HepG2 (cell line): Measurements from ENCODE around the gene ZNF584. TPM values are rescaled to one million over a fixed set of nuclear protein-coding genes. Genes with fewer than 3 reads are reported as not detected.

Experiments used
- CCAR2 ChIP-seq: fragments of 200-400 bp; formaldehyde crosslinking; optimal IDR thresholded peaks from 2 replicates; pipeline ENCODE3; 2018; ENCODE audit warnings: low read depth, mild to moderate bottlenecking, low read length, moderate library complexity
- DMAP1 ChIP-seq: IDR thresholded peaks from 2 replicates; pipeline ENCODE4 v1.6.1; 2016
- MAF1 ChIP-seq: sonication (generic); formaldehyde crosslinking; IDR thresholded peaks from 2 replicates; pipeline ENCODE4 v1.5.0; 2020; ENCODE audit warnings: missing genetic modification reagents, borderline replicate concordance
- MAFF ChIP-seq: IDR thresholded peaks from 2 replicates; pipeline ENCODE4 v1.6.1; 2011; ENCODE audit warnings: low read depth, low read length, improper control_type of control experiment
- MAFG ChIP-seq: sonication (generic); formaldehyde crosslinking; IDR thresholded peaks from 2 replicates; pipeline ENCODE4 v1.5.1; 2020; ENCODE audit warnings: mild to moderate bottlenecking, missing genetic modification reagents
- TBX3 ChIP-seq: fragments of 450-650 bp; IDR thresholded peaks from 2 replicates; pipeline ENCODE4 v1.6.1; 2017; ENCODE audit warnings: antibody characterized with exemption, mild to moderate bottlenecking, inconsistent platforms, borderline replicate concordance
- ZNF232 ChIP-seq: sonication (generic); formaldehyde crosslinking; IDR thresholded peaks from 2 replicates; pipeline ENCODE4 v1.4.0; 2020; ENCODE audit warnings: missing genetic modification reagents, borderline replicate concordance
- ZNF44 ChIP-seq: sonication (generic); formaldehyde crosslinking; IDR thresholded peaks from 2 replicates; pipeline ENCODE4 v1.5.1; 2020; ENCODE audit warnings: mild to moderate bottlenecking, missing genetic modification reagents
- ZNF619 ChIP-seq: sonication (generic); formaldehyde crosslinking; IDR thresholded peaks from 2 replicates; pipeline ENCODE4 v1.4.0; 2020; ENCODE audit warnings: mild to moderate bottlenecking, missing genetic modification reagents
- polyA plus RNA-seq, 8 experiments: library from polyadenylated mRNA; depleted of rRNA in 3 of 8; stranded (reverse) in 7 of 8; unstranded in 1 of 8; fragments of >200 nt; fragmentation: Illumina TruSeq in 4 of 8; extraction: Trizol in 4 of 8; gene quantifications; 2 replicates each; pipeline versions ENCODE4 v1.2.1 to v1.2.3, GENCODE V29; 2011 to 2016; ENCODE audit warnings: low read depth in 4 of 8, missing spikeins in 1 of 8, mixed read lengths in 1 of 8; ENCODE audit not compliant: insufficient read depth in 1 of 8
- total RNA-seq, 5 experiments: library from RNA; depleted of rRNA; stranded (reverse); fragments of >200 nt; fragmentation: Illumina TruSeq; extraction: Trizol; gene quantifications; 2 replicates each; pipeline ENCODE4 v1.2.3, GENCODE V29; 2016; ENCODE audit warnings: low read depth in 1 of 5
- TF ChIP-seq, protein P1 (sequence below): sonication (generic); formaldehyde crosslinking; IDR thresholded peaks from 2 replicates; pipeline ENCODE4 v1.8.0; 2022; ENCODE audit warnings: missing genetic modification reagents, mild to moderate bottlenecking, moderate library complexity, borderline replicate concordance
- TF ChIP-seq, protein P2 (sequence below): sonication (generic); formaldehyde crosslinking; IDR thresholded peaks from 2 replicates; pipeline ENCODE4 v1.5.0; 2020; ENCODE audit warnings: mild to moderate bottlenecking, missing genetic modification reagents
- TF ChIP-seq, protein P3 (sequence below): sonication (generic); formaldehyde crosslinking; IDR thresholded peaks from 2 replicates; pipeline ENCODE4 v1.4.0; 2020; ENCODE audit warnings: mild to moderate bottlenecking, low read depth, missing genetic modification reagents
- TF ChIP-seq, protein P4 (sequence below): sonication (generic); formaldehyde crosslinking; IDR thresholded peaks from 2 replicates; pipeline ENCODE4 v1.4.0; 2020; ENCODE audit warnings: missing genetic modification reagents, mild to moderate bottlenecking, borderline replicate concordance
- TF ChIP-seq, protein P5 (sequence below), 2 experiments: sonication (generic) in 1 of 2; formaldehyde crosslinking in 1 of 2; IDR thresholded peaks; 2 replicates each; pipeline versions ENCODE4 v1.6.1 to v1.9.0; 2014 to 2022; ENCODE audit warnings: antibody characterized with exemption in 1 of 2, borderline replicate concordance in 1 of 2, inconsistent platforms in 1 of 2, low read depth in 1 of 2, missing genetic modification reagents in 1 of 2

ZNF584 gene
- total and polyA plus RNA-seq, 2 of the 13 experiments (the other 11 are each of a cell fraction or from before 2014, with no cell fraction given), result 2.4 to 7.0 TPM

DNA sequence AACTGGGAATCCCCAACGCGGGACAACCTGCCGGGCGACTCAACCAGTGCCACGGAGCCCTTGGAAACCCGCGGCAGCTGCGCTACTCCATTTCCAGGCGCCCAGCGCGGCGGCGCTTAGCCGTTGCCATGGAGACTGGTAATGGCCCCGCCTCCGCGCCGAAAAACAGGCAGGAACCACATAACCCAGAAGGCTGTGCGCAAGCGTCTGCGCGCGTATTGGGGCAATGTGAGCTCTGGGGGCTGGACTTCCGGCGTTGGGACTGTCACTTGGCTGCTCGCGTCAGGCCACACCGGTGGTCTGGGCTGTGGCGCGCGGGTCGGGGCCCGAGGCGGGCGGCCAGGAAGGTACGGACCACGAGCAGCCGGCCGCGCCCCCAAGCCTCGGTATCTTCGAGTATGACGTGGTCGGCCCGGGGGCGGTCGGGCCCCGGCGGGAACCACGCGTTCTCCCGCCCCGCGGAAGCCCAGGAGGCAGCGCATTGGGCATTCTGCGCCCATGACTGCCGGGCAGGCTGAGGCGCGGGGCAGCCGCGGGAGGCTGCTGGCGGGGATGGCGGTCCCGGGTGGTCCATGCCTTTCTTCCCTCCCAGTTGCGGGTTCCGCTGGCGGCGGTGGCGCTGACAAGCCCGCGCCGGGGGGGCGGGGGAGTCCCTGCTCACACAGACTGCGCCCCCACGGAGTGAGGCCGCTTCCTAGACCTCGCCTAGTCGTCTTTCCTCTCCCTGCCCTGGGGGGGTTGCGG, 43.1 kb downstream of the ZNF584 start, which contains the start of gene ZNF324B (continued):
- TF ChIP-seq, protein P1, sequence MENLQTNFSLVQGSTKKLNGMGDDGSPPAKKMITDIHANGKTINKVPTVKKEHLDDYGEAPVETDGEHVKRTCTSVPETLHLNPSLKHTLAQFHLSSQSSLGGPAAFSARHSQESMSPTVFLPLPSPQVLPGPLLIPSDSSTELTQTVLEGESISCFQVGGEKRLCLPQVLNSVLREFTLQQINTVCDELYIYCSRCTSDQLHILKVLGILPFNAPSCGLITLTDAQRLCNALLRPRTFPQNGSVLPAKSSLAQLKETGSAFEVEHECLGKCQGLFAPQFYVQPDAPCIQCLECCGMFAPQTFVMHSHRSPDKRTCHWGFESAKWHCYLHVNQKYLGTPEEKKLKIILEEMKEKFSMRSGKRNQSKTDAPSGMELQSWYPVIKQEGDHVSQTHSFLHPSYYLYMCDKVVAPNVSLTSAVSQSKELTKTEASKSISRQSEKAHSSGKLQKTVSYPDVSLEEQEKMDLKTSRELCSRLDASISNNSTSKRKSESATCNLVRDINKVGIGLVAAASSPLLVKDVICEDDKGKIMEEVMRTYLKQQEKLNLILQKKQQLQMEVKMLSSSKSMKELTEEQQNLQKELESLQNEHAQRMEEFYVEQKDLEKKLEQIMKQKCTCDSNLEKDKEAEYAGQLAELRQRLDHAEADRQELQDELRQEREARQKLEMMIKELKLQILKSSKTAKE (CRISPR knock-in tag), result no peak
- TF ChIP-seq MAFG (CRISPR knock-in tag), result no peak
- TF ChIP-seq, protein P2, sequence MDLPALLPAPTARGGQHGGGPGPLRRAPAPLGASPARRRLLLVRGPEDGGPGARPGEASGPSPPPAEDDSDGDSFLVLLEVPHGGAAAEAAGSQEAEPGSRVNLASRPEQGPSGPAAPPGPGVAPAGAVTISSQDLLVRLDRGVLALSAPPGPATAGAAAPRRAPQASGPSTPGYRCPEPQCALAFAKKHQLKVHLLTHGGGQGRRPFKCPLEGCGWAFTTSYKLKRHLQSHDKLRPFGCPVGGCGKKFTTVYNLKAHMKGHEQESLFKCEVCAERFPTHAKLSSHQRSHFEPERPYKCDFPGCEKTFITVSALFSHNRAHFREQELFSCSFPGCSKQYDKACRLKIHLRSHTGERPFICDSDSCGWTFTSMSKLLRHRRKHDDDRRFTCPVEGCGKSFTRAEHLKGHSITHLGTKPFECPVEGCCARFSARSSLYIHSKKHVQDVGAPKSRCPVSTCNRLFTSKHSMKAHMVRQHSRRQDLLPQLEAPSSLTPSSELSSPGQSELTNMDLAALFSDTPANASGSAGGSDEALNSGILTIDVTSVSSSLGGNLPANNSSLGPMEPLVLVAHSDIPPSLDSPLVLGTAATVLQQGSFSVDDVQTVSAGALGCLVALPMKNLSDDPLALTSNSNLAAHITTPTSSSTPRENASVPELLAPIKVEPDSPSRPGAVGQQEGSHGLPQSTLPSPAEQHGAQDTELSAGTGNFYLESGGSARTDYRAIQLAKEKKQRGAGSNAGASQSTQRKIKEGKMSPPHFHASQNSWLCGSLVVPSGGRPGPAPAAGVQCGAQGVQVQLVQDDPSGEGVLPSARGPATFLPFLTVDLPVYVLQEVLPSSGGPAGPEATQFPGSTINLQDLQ (CRISPR knock-in tag), result no peak
- peak; percentile 4; the same call in 1 of the 2 replicates for TF ChIP-seq ZNF44
- TF ChIP-seq, protein P3, sequence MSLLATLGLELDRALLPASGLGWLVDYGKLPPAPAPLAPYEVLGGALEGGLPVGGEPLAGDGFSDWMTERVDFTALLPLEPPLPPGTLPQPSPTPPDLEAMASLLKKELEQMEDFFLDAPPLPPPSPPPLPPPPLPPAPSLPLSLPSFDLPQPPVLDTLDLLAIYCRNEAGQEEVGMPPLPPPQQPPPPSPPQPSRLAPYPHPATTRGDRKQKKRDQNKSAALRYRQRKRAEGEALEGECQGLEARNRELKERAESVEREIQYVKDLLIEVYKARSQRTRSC (CRISPR knock-in tag), result no peak
- no peak for TF ChIP-seq ZNF232 (CRISPR knock-in tag)
- TF ChIP-seq, protein P4, sequence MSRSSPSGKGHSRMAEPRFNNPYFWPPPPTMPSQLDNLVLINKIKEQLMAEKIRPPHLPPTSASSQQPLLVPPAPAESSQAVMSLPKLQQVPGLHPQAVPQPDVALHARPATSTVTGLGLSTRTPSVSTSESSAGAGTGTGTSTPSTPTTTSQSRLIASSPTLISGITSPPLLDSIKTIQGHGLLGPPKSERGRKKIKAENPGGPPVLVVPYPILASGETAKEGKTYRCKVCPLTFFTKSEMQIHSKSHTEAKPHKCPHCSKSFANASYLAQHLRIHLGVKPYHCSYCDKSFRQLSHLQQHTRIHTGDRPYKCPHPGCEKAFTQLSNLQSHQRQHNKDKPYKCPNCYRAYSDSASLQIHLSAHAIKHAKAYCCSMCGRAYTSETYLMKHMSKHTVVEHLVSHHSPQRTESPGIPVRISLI (CRISPR knock-in tag), result peak; percentile 21; the same call in 1 of the 2 replicates
- TF ChIP-seq MAF1, result no peak
- no peak for TF ChIP-seq CCAR2
- TF ChIP-seq ZNF619 (CRISPR knock-in tag), result no peak
- no peak for TF ChIP-seq TBX3
- peak; percentile 33; the same call in 1 of the 2 replicates for TF ChIP-seq DMAP1 (CRISPR knock-in tag)
- TF ChIP-seq, protein P5, sequence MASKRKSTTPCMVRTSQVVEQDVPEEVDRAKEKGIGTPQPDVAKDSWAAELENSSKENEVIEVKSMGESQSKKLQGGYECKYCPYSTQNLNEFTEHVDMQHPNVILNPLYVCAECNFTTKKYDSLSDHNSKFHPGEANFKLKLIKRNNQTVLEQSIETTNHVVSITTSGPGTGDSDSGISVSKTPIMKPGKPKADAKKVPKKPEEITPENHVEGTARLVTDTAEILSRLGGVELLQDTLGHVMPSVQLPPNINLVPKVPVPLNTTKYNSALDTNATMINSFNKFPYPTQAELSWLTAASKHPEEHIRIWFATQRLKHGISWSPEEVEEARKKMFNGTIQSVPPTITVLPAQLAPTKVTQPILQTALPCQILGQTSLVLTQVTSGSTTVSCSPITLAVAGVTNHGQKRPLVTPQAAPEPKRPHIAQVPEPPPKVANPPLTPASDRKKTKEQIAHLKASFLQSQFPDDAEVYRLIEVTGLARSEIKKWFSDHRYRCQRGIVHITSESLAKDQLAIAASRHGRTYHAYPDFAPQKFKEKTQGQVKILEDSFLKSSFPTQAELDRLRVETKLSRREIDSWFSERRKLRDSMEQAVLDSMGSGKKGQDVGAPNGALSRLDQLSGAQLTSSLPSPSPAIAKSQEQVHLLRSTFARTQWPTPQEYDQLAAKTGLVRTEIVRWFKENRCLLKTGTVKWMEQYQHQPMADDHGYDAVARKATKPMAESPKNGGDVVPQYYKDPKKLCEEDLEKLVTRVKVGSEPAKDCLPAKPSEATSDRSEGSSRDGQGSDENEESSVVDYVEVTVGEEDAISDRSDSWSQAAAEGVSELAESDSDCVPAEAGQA (IDR thresholded peaks at IDR 0.05; ENCODE audit: low read depth), result no peak
- TF ChIP-seq, protein P5 (CRISPR knock-in tag; IDR thresholded peaks at IDR 0.05; ENCODE audit: borderline replicate concordance), result no peak
- no peak for TF ChIP-seq MAFF
